ENCODE results near the gene AMOT.

GRCh38 chrX:112808007-112808406, 32.6 kb downstream of the AMOT start:
- TF ChIP-seq CTCF (conservative IDR thresholded peaks at IDR 0.05; ENCODE audit: low read depth, low read length) (no peak), EZH2 (IDR thresholded peaks at IDR 0.05; ENCODE audit: low read length, unreplicated experiment) (no peak), EZH2phosphoT487 (IDR thresholded peaks at IDR 0.05; ENCODE audit: borderline replicate concordance, low read length) (no peak)

Measured in PC-3 (cell line).